Heart left ventricle (tissue), 13 donors: Measurements from ENCODE around the gene KDM5B.

Experiments used
- CTCF ChIP-seq, 12 donors: fragments of 200-600 bp; sonication (generic) in 4 of 12; IDR thresholded peaks; one replicate each; pipeline versions ENCODE4 v1.5.0 to v1.8.0; 2018 to 2022; ENCODE audit warnings: antibody characterized with exemption in 12 of 12, mild to moderate bottlenecking in 5 of 12
- POLR2A ChIP-seq, 2 donors: fragments of 450-650 bp; IDR thresholded peaks; one replicate each; pipeline ENCODE4 v1.6.1; 2017; ENCODE audit warnings: antibody characterized with exemption in 2 of 2, mild to moderate bottlenecking in 2 of 2, moderate library complexity in 2 of 2
- donor health status: ischemic (EF 13 %, LVEDD 7.1; RV severe dilation, severe dysfunction).
- donor health status: DM: no; HTN: yes; CAD: no.
- donor health status: DM: no; HTN: no; CAD: no.
- donor health status: ischemic (EF 25% LVEDD 6.9; RV normal size, moderate dysfunction).
- donor health status: ischemic (EF 25% LVEDD 5.7; RV mildly dilated, moderate dysfunction).
- donor health status: ischemic (EF 35%, LVEDD 5.7; RV mildly dilated, moderate dysfunction).
- donor health status: nonischemic (EF 11% LVEDD 7.7; RV severe dilation, severe dysfunction).
- donor health status: DM: yes; HTN: yes; CAD: no.
- donor health status: PGD.
- donor health status: ischemic (EF 29% LVEDD 5.4; RV normal size, mild dysfunction).
- donor health status: nonischemic (EF 23%, LVEDD 6.1; RV moderate dilation, normal function).

- TF ChIP-seq CTCF (IDR thresholded peaks at IDR 0.05) (no peak), POLR2A (IDR thresholded peaks at IDR 0.05) (no peak)
These were observed 101.4 kb downstream of the KDM5B start for GRCh38 chr1:202706851-202707250.
